Measurements from ENCODE around the gene ABHD10.
A peak's percentile ranks its signal among the peaks of the same experiment; 100 is the strongest.

ABHD10 gene

GRCh38 chr3:111978583-111979433, at the start of gene ABHD10:
ABHD10 (plus strand) TSS chr3:111979026; CDS start chr3:111979062, 36 bp downstream.
- peak; percentile 96 for DNase-seq (ENCODE audit: low read depth)

- no peak for DNase-seq (ENCODE audit: low read depth)
These were observed 49.3 kb upstream of the ABHD10 start for GRCh38 chr3:111929484-111929883.

GRCh38 chr3:111932946-111933345, 45.9 kb upstream of the ABHD10 start:
- DNase-seq (ENCODE audit: low read depth), result no peak

GRCh38 chr3:111936191-111936841, 42.5 kb upstream of the ABHD10 start:
- DNase-seq (ENCODE audit: low read depth), result no peak

- DNase-seq (ENCODE audit: low read depth), result no peak
These were observed 41.9 kb upstream of the ABHD10 start for GRCh38 chr3:111936967-111937366.

GRCh38 chr3:111937871-111938270, 41.0 kb upstream of the ABHD10 start:
- DNase-seq (ENCODE audit: low read depth), result no peak

GRCh38 chr3:111939873-111940272, 39.0 kb upstream of the ABHD10 start:
- no peak for DNase-seq (ENCODE audit: low read depth)

GRCh38 chr3:111943533-111943932, 35.3 kb upstream of the ABHD10 start:
- DNase-seq (ENCODE audit: low read depth), result no peak

GRCh38 chr3:111944372-111944771, 34.5 kb upstream of the ABHD10 start:
- no peak for DNase-seq (ENCODE audit: low read depth)

- no peak for DNase-seq (ENCODE audit: low read depth)
These were observed 31.6 kb upstream of the ABHD10 start for GRCh38 chr3:111947231-111947630.

GRCh38 chr3:111948786-111949185, 30.0 kb upstream of the ABHD10 start:
- DNase-seq (ENCODE audit: low read depth), result no peak

GRCh38 chr3:111949712-111950111, 29.1 kb upstream of the ABHD10 start:
- no peak for DNase-seq (ENCODE audit: low read depth)

- no peak for DNase-seq (ENCODE audit: low read depth)
These were observed 27.8 kb upstream of the ABHD10 start for GRCh38 chr3:111951032-111951431.

- no peak for DNase-seq (ENCODE audit: low read depth)
These were observed 26.7 kb upstream of the ABHD10 start for GRCh38 chr3:111952086-111952485.

- no peak for DNase-seq (ENCODE audit: low read depth)
These were observed 25.9 kb upstream of the ABHD10 start for GRCh38 chr3:111952866-111953450.

GRCh38 chr3:111954228-111954990, 24.4 kb upstream of the ABHD10 start:
- no peak for DNase-seq (ENCODE audit: low read depth)

GRCh38 chr3:111955876-111956275, 22.9 kb upstream of the ABHD10 start:
- DNase-seq (ENCODE audit: low read depth), result no peak

GRCh38 chr3:111956449-111956848, 22.4 kb upstream of the ABHD10 start:
- DNase-seq (ENCODE audit: low read depth), result no peak

- DNase-seq (ENCODE audit: low read depth), result no peak
These were observed 21.7 kb upstream of the ABHD10 start for GRCh38 chr3:111956995-111957734.

- no peak for DNase-seq (ENCODE audit: low read depth)
These were observed 17.2 kb upstream of the ABHD10 start for GRCh38 chr3:111961461-111962164.

GRCh38 chr3:111963424-111963823, 15.4 kb upstream of the ABHD10 start:
- DNase-seq (ENCODE audit: low read depth), result peak; percentile 54

All from non-pigmented ciliary epithelial cell (primary cell).